ENCODE data around the gene WASF2.

Gene WASF2

DNA sequence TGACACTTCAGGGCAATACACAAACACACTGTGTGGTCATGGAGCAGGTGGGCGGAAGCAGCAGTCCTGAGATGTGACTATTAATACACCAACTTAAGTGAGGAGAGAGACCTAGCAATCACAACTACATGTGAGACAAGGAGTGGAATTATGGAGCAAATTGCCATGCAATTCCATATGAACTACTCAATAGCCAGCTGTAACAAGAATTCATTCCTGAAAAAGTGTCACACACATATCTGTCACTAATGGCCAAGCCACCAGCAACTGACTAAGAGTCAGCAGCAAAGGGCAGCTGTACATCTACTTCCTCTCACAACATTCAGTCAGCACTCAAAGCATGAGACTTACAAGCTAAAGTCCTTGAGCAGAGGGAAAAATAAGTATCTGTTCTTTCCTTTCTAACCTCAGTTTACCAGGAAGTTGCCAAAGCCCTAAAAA lies 51.3 kb downstream of the WASF2 start:
- Histone ChIP-seq H3K23ac (ENCODE audit: low read depth, low read length, poor library complexity) (no peak overlapping the region), H3K27ac (replicated peaks; ENCODE audit: low read length) (no peak overlapping the region), H3K4ac (ENCODE audit: low read length) (no peak overlapping the region), H3K9ac (ENCODE audit: low read depth, low read length, poor library complexity) (no peak overlapping the region), H3K27me3 (ENCODE audit: control insufficient read depth in 3 of 3, insufficient read depth in 3 of 3, low read depth in 1 of 3, low read length in 3 of 3) (no peaks in the 10 kb centered on the region), H3K4me3 (ENCODE audit: low read length in 2 of 2) (no peak overlapping the region), H3K9me3 (replicated peaks in 1 of 2; ENCODE audit: control insufficient read depth in 2 of 2, insufficient read depth in 1 of 2, low read depth in 1 of 2, low read length in 2 of 2) (no peaks in the 10 kb centered on the region), H2BK12ac (ENCODE audit: low read length) (no peak overlapping the region), H2AFZ (ENCODE audit: low read length) (no peak overlapping the region), H2BK5ac (ENCODE audit: low read length) (no peak overlapping the region), H3K14ac (ENCODE audit: low read length) (no peak overlapping the region), H3K18ac (ENCODE audit: low read length) (no peak overlapping the region), H3K4me1 (ENCODE audit: control insufficient read depth in 2 of 2, insufficient read depth in 1 of 2, low read depth in 1 of 2, low read length in 2 of 2) (peaks cover 2 to 11% of the 10 kb centered on the region in 2 donors), H4K91ac (ENCODE audit: low read depth, low read length, poor library complexity) (no peak overlapping the region), H2AK5ac (ENCODE audit: low read depth, low read length) (no peak overlapping the region), H3K36me3 (replicated peaks in 1 of 2; ENCODE audit: control insufficient read depth in 2 of 2, insufficient read depth in 2 of 2, low read length in 2 of 2) (peaks cover 0 to 26% of the 10 kb centered on the region in 2 donors), H3K4me2 (ENCODE audit: insufficient read depth, low read length, poor library complexity, severe bottlenecking) (no peak overlapping the region), H2BK120ac (ENCODE audit: low read depth, low read length) (no peak overlapping the region), H3K79me1 (ENCODE audit: low read depth, low read length) (no peaks in the 10 kb centered on the region), H4K8ac (ENCODE audit: low read depth, low read length) (no peak overlapping the region), H2BK15ac (ENCODE audit: low read length) (no peak overlapping the region)
- no peak for DNase-seq (ENCODE audit: low spot score)
- no CpG with 5 or more reads among the region's 1 CpG for WGBS, 2 donors (ENCODE audit: extremely low coverage in 2 of 2, insufficient read length in 2 of 2, insufficient replicate concordance in 1 of 2)

DNA sequence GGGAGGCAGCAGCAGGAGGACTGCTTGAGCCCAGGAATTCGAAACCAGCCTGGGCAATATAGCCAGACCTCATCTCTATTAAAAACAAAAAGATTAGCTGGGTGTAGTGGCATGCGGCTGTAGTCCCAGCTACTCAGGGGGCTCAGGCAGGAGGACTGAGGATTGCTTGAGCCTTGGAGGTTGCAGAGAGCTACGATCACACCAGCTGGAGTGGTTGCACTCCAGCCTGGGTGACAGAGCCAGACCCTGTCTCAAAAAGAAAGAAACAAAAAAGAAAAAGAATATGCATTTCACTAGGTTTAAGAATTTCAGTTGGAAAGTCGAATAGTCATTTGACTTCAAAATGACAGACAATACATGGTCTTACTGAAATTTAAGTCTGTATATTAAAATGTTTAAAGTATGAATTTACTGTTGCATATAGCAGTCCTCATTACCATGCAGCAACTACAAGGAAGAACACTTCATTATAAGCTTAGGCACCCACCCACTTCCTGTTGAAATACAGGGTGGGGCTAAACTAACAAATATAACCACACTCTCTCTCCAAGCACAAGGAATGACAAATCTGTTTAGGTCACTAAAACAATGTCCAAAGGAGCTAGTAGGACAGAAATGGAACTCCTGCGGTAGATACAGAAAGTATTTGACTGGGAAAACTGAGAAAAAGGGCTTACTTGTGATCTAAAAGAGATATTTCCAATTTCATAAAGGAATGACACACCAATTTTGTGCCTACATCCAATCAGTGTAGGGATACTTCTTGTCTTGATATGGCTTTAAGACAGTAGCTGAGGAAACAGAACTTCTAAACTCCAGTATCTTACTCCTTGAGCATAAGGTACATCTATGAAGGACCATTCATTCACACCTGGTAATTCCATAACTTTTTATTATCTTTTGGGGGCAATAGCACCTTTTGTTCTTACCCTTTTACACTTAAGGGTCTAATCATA lies 53.5 kb downstream of the WASF2 start:
- Histone ChIP-seq H2BK12ac (ENCODE audit: low read length) (no peak overlapping the region), H2BK5ac (ENCODE audit: low read length) (no peak overlapping the region), H2AFZ (ENCODE audit: low read length) (no peak overlapping the region), H3K36me3 (replicated peaks in 1 of 2; ENCODE audit: control insufficient read depth in 2 of 2, insufficient read depth in 2 of 2, low read length in 2 of 2) (peaks cover 0 to 23% of the 10 kb centered on the region in 2 donors), H2AK5ac (ENCODE audit: low read depth, low read length) (no peak overlapping the region), H3K4ac (ENCODE audit: low read length) (no peak overlapping the region), H2BK15ac (ENCODE audit: low read length) (no peak overlapping the region), H3K9me3 (replicated peaks in 1 of 2; ENCODE audit: control insufficient read depth in 2 of 2, insufficient read depth in 1 of 2, low read depth in 1 of 2, low read length in 2 of 2) (no peaks in the 10 kb centered on the region), H3K4me3 (ENCODE audit: low read length in 2 of 2) (no peak overlapping the region), H4K8ac (ENCODE audit: low read depth, low read length) (no peak overlapping the region), H3K18ac (ENCODE audit: low read length) (no peak overlapping the region), H3K4me1 (ENCODE audit: control insufficient read depth in 2 of 2, insufficient read depth in 1 of 2, low read depth in 1 of 2, low read length in 2 of 2) (peaks cover 2 to 11% of the 10 kb centered on the region in 2 donors), H3K4me2 (ENCODE audit: insufficient read depth, low read length, poor library complexity, severe bottlenecking) (no peak overlapping the region), H3K23ac (ENCODE audit: low read depth, low read length, poor library complexity) (no peak overlapping the region), H2BK120ac (ENCODE audit: low read depth, low read length) (no peak overlapping the region), H3K27ac (replicated peaks; ENCODE audit: low read length) (no peak overlapping the region), H3K27me3 (ENCODE audit: control insufficient read depth in 3 of 3, insufficient read depth in 3 of 3, low read depth in 1 of 3, low read length in 3 of 3) (no peaks in the 10 kb centered on the region), H4K91ac (ENCODE audit: low read depth, low read length, poor library complexity) (no peak overlapping the region), H3K14ac (ENCODE audit: low read length) (no peak overlapping the region), H3K79me1 (ENCODE audit: low read depth, low read length) (no peaks in the 10 kb centered on the region), H3K9ac (ENCODE audit: low read depth, low read length, poor library complexity) (no peak overlapping the region)
- no CpG with 5 or more reads among the region's 5 CpGs for WGBS, 2 donors (ENCODE audit: extremely low coverage in 2 of 2, insufficient read length in 2 of 2, insufficient replicate concordance in 1 of 2)
- no peak for DNase-seq (ENCODE audit: low spot score)

DNA sequence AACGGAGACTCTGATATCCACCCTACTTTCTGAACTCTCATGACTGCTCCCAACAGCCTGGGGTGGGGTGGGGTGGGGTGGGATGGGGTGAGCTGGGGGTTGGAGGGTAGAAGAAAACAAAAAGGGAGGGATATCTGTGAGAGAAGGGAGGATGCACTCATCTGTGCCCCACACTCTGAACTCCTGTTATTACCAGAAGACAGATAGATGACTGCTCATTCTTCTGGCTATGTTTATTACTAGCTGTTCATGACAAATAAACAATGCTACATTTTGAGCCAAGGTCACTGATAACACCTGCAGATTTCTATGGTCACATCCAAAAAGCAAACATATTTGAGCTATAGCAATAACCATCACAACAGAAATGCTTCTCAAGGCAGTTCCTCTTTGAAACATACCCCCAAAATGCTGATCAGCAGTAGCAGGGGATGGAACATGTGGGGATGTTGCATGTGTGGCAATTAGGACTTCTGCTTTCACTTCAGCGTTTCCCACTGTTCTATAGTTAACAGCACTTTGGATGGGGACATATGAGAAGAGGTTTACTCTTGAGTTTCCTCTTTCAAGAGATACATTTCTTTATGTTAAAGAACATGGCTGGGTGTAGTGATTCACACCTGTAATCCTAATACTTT lies 54.3 kb downstream of the WASF2 start:
- Histone ChIP-seq H3K14ac (ENCODE audit: low read length) (no peak overlapping the region), H4K91ac (ENCODE audit: low read depth, low read length, poor library complexity) (no peak overlapping the region), H3K27me3 (ENCODE audit: control insufficient read depth in 3 of 3, insufficient read depth in 3 of 3, low read depth in 1 of 3, low read length in 3 of 3) (no peaks in the 10 kb centered on the region), H2BK5ac (ENCODE audit: low read length) (no peak overlapping the region), H2AK5ac (ENCODE audit: low read depth, low read length) (no peak overlapping the region), H3K27ac (replicated peaks; ENCODE audit: low read length) (no peak overlapping the region), H4K8ac (ENCODE audit: low read depth, low read length) (no peak overlapping the region), H3K4ac (ENCODE audit: low read length) (no peak overlapping the region), H3K9me3 (replicated peaks in 1 of 2; ENCODE audit: control insufficient read depth in 2 of 2, insufficient read depth in 1 of 2, low read depth in 1 of 2, low read length in 2 of 2) (no peaks in the 10 kb centered on the region), H2BK12ac (ENCODE audit: low read length) (no peak overlapping the region), H2AFZ (ENCODE audit: low read length) (no peak overlapping the region), H2BK120ac (ENCODE audit: low read depth, low read length) (no peak overlapping the region), H3K36me3 (replicated peaks in 1 of 2; ENCODE audit: control insufficient read depth in 2 of 2, insufficient read depth in 2 of 2, low read length in 2 of 2) (peaks cover 0 to 19% of the 10 kb centered on the region in 2 donors), H3K23ac (ENCODE audit: low read depth, low read length, poor library complexity) (no peak overlapping the region), H3K9ac (ENCODE audit: low read depth, low read length, poor library complexity) (no peak overlapping the region), H3K18ac (ENCODE audit: low read length) (no peak overlapping the region), H3K79me1 (ENCODE audit: low read depth, low read length) (no peaks in the 10 kb centered on the region), H3K4me2 (ENCODE audit: insufficient read depth, low read length, poor library complexity, severe bottlenecking) (no peak overlapping the region), H3K4me3 (ENCODE audit: low read length in 2 of 2) (no peak overlapping the region), H2BK15ac (ENCODE audit: low read length) (no peak overlapping the region), H3K4me1 (ENCODE audit: control insufficient read depth in 2 of 2, insufficient read depth in 1 of 2, low read depth in 1 of 2, low read length in 2 of 2) (peaks cover 2 to 19% of the 10 kb centered on the region in 2 donors)
- WGBS, 2 donors (ENCODE audit: extremely low coverage in 2 of 2, insufficient read length in 2 of 2, insufficient replicate concordance in 1 of 2), result no CpG with 5 or more reads among the region's 2 CpGs
- DNase-seq (ENCODE audit: low spot score), result no peak

DNA sequence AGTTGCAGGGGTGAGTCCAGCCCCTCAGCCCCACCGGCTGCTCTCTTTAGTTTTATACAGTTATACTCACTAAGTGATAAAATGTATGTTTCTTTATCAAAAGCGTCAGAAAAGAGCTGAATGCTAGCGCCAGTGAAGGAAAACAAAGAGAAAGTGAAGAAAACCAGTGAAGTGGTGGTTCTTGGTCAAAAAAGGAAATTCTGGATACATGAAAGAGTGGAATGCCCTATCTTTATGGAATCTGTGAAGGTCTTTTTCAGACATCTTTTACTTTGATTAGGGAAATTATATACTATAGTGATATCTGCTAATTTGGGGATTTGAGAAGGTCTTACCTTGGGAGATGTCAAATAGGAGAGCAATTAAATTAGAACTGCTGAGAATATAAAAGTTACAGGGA lies 56.3 kb downstream of the WASF2 start:
- peaks cover 0 to under 1% of the 10 kb centered on the region in 2 donors for H3K36me3 ChIP-seq (replicated peaks in 1 of 2; ENCODE audit: control insufficient read depth in 2 of 2, insufficient read depth in 2 of 2, low read length in 2 of 2)
- no peak overlapping the region for H2AFZ ChIP-seq (ENCODE audit: low read length)
- H2AK5ac ChIP-seq (ENCODE audit: low read depth, low read length), result no peak overlapping the region
- no peak overlapping the region for H3K14ac ChIP-seq (ENCODE audit: low read length)
- no peak overlapping the region for H3K4me2 ChIP-seq (ENCODE audit: insufficient read depth, low read length, poor library complexity, severe bottlenecking)
- peaks cover 2 to 24% of the 10 kb centered on the region in 2 donors for H3K4me1 ChIP-seq (ENCODE audit: control insufficient read depth in 2 of 2, insufficient read depth in 1 of 2, low read depth in 1 of 2, low read length in 2 of 2)
- H3K27me3 ChIP-seq (ENCODE audit: control insufficient read depth in 3 of 3, insufficient read depth in 3 of 3, low read depth in 1 of 3, low read length in 3 of 3), result no peaks in the 10 kb centered on the region
- H3K4me3 ChIP-seq (ENCODE audit: low read length in 2 of 2), result no peak overlapping the region
- no peak for DNase-seq (ENCODE audit: low spot score)
- no peaks in the 10 kb centered on the region for H3K9me3 ChIP-seq (replicated peaks in 1 of 2; ENCODE audit: control insufficient read depth in 2 of 2, insufficient read depth in 1 of 2, low read depth in 1 of 2, low read length in 2 of 2)
- H3K4ac ChIP-seq (ENCODE audit: low read length), result no peak overlapping the region
- H2BK120ac ChIP-seq (ENCODE audit: low read depth, low read length), result no peak overlapping the region
- no peaks in the 10 kb centered on the region for H3K79me1 ChIP-seq (ENCODE audit: low read depth, low read length)
- no peak overlapping the region for H2BK5ac ChIP-seq (ENCODE audit: low read length)
- no CpG with 5 or more reads among the region's 3 CpGs for WGBS, 2 donors (ENCODE audit: extremely low coverage in 2 of 2, insufficient read length in 2 of 2, insufficient replicate concordance in 1 of 2)
- H4K91ac ChIP-seq (ENCODE audit: low read depth, low read length, poor library complexity), result no peak overlapping the region
- no peak overlapping the region for H3K18ac ChIP-seq (ENCODE audit: low read length)
- H4K8ac ChIP-seq (ENCODE audit: low read depth, low read length), result no peak overlapping the region
- H3K9ac ChIP-seq (ENCODE audit: low read depth, low read length, poor library complexity), result no peak overlapping the region
- no peak overlapping the region for H2BK15ac ChIP-seq (ENCODE audit: low read length)
- H2BK12ac ChIP-seq (ENCODE audit: low read length), result no peak overlapping the region
- H3K27ac ChIP-seq (replicated peaks; ENCODE audit: low read length), result no peak overlapping the region
- no peak overlapping the region for H3K23ac ChIP-seq (ENCODE audit: low read depth, low read length, poor library complexity)

Measured in neuronal stem cell (in vitro differentiated cells).